Renal pelvis (tissue), 12 donors: Measurements from ENCODE around the gene METTL13. TPM values are rescaled to one million over a fixed set of nuclear protein-coding genes. Genes with fewer than 3 reads are reported as not detected.

ENCODE experiments used
- DNase-seq: peaks from one replicate; pipeline ENCODE4 v3.0.0-alpha.2; 2013
- long read RNA-seq, 16 experiments: transcript quantifications; one replicate each; lab custom pipeline, GENCODE V29; 2026
- polyA plus RNA-seq, 3 donors: library from polyadenylated mRNA; unstranded; fragments of 120-200 nt; gene quantifications; one replicate each; pipeline ENCODE4 v1.2.1, GENCODE V29; 2013; ENCODE audit not compliant: insufficient read length in 3 of 3

METTL13 gene, protein sequence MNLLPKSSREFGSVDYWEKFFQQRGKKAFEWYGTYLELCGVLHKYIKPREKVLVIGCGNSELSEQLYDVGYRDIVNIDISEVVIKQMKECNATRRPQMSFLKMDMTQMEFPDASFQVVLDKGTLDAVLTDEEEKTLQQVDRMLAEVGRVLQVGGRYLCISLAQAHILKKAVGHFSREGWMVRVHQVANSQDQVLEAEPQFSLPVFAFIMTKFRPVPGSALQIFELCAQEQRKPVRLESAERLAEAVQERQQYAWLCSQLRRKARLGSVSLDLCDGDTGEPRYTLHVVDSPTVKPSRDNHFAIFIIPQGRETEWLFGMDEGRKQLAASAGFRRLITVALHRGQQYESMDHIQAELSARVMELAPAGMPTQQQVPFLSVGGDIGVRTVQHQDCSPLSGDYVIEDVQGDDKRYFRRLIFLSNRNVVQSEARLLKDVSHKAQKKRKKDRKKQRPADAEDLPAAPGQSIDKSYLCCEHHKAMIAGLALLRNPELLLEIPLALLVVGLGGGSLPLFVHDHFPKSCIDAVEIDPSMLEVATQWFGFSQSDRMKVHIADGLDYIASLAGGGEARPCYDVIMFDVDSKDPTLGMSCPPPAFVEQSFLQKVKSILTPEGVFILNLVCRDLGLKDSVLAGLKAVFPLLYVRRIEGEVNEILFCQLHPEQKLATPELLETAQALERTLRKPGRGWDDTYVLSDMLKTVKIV
- polyA plus RNA-seq = 10 to 100 TPM; 37.1 to 38.0 (median 37.8) TPM
- long read RNA-seq, donor 1, transcript METTL13-201 (8 exons, 3,327 nt) = major isoform, 5 of 5 reads
- long read RNA-seq, donor 1, partial matches to known transcripts = 0 of 5 reads
- long read RNA-seq, donor 1, other reads (novel, unspliced or antisense) = 0 of 5 reads
- long read RNA-seq, donor 2, transcript METTL13-201 (8 exons, 3,327 nt) = major isoform, 8 of 9 reads
- long read RNA-seq, donor 2, partial matches to known transcripts = 0 of 9 reads
- long read RNA-seq, donor 2, other reads (novel, unspliced or antisense) = 0 of 9 reads
- long read RNA-seq, donor 3, transcript METTL13-201 (8 exons, 3,327 nt) = major isoform, 5 of 5 reads
- long read RNA-seq, donor 3, partial matches to known transcripts = 0 of 5 reads
- long read RNA-seq, donor 3, other reads (novel, unspliced or antisense) = 0 of 5 reads
- long read RNA-seq, donor 4, partial matches to known transcripts = 0 of 3 reads
- long read RNA-seq, donor 4, other reads (novel, unspliced or antisense) = 0 of 3 reads
- long read RNA-seq, donor 5 = 0 reads
- long read RNA-seq, donor 6, transcript METTL13-201 (8 exons, 3,327 nt) = major isoform, 8 of 12 reads
- long read RNA-seq, donor 6, partial matches to known transcripts = 0 of 12 reads
- long read RNA-seq, donor 6, other reads (novel, unspliced or antisense) = 0 of 12 reads
- long read RNA-seq, donor 7, partial matches to known transcripts = 0 of 4 reads
- long read RNA-seq, donor 7, other reads (novel, unspliced or antisense) = 0 of 4 reads
- long read RNA-seq, donor 8, partial matches to known transcripts = 0 of 2 reads
- long read RNA-seq, donor 8, other reads (novel, unspliced or antisense) = 0 of 2 reads
- long read RNA-seq, donor 9, partial matches to known transcripts = 14 of 16 reads
- long read RNA-seq, donor 9, other reads (novel, unspliced or antisense) = 0 of 16 reads
- long read RNA-seq, donor 10, partial matches to known transcripts = 0 of 4 reads
- long read RNA-seq, donor 10, other reads (novel, unspliced or antisense) = 0 of 4 reads
- long read RNA-seq, donor 11, partial matches to known transcripts = 0 of 2 reads
- long read RNA-seq, donor 11, other reads (novel, unspliced or antisense) = 0 of 2 reads
- long read RNA-seq, donor 12, transcript METTL13-201 (8 exons, 3,327 nt) = major isoform, 8 of 9 reads
- long read RNA-seq, donor 12, partial matches to known transcripts = 0 of 9 reads
- long read RNA-seq, donor 12, other reads (novel, unspliced or antisense) = 0 of 9 reads
- long read RNA-seq, donor 13, partial matches to known transcripts = 0 of 3 reads
- long read RNA-seq, donor 13, other reads (novel, unspliced or antisense) = 0 of 3 reads
- long read RNA-seq, donor 14 = 0 reads
- long read RNA-seq, donor 15, transcript METTL13-201 (8 exons, 3,327 nt) = major isoform, 11 of 11 reads
- long read RNA-seq, donor 15, partial matches to known transcripts = 0 of 11 reads
- long read RNA-seq, donor 15, other reads (novel, unspliced or antisense) = 0 of 11 reads
- long read RNA-seq, donor 16, partial matches to known transcripts = 0 of 2 reads
- long read RNA-seq, donor 16, other reads (novel, unspliced or antisense) = 0 of 2 reads

DNA sequence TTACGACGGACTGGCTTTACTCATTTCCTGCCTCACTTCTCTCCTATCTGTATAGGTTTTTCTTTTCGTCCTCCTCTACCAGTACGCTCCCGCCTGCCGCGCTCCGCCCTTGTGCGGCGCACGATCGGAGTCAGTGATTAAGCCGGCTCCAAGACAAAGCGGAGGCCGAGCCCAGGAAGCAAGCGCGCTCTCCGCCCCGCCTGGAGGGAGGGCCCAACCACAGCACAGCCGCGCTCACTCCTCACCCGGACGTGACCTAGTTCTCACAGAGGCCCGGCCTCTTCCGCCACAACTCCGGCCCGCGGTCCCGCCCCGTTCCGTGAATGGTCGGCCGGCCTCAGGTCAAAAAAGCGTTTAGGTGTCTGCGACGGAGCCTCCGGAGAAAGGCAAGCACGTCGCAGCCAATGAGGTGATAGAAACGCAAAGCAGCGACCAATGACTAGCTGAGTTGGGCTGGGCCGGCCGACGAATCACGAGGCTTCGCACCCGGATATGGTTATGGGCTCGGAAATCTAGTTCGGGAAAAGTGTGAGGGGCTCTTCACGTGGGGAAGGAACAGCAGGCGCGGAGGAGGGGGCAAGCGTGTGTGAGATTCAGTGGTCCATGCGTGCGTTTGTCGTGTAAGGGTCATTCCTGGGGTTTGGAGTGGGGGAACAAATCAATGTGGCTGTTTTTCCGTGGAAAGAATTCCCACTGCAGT is at the start of gene METTL13:
Gene METTL13, plus strand, starts transcription at position 485 of the 700 bp plus-strand sequence. CDS start 308 bp downstream, outside the sequence.
- peak; percentile 99 for DNase-seq

GRCh38 chr1:171736196-171736595 is 45.3 kb upstream of the METTL13 start:
- DNase-seq = no peak

DNA sequence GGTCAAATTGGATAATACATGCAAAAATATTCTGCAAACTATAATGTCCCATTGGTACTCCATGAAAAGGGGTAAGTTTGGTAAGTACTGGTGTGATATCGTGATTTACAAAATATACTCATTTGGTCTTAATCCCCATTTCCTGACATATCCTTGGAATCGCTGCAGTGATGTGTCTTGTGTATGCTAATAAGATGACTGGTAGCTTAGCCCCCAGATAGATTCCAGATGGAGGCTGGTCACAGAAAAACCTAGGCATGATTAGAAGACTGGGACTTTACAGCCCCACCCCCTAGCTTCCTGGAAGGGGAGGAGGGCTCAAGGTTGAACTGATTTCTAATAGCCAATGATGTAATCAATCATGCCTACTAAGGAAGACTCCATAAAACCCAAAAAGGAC is 42.5 kb upstream of the METTL13 start:
- no peak for DNase-seq

DNA sequence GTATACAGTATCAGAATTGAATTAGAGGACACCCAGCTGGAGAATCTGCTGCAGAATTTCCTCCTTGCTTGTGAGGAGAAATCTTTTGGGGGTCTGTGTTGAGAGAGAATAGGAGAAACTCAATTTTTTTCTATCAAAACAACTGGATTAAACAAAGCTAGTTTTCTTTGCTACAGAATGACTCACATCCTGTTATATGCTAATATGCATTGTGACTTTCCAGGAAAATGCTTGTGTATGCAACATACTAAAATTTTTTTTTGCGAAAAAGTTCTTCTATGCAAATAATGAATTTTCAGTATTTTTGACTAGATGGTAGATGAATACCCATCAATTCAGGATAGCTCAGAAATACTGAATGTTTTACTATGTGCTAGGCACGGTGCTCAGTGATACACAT is 41.8 kb upstream of the METTL13 start:
- no peak for DNase-seq

GRCh38 chr1:171740356-171740863 is 41.0 kb upstream of the METTL13 start:
- no peak for DNase-seq

DNA sequence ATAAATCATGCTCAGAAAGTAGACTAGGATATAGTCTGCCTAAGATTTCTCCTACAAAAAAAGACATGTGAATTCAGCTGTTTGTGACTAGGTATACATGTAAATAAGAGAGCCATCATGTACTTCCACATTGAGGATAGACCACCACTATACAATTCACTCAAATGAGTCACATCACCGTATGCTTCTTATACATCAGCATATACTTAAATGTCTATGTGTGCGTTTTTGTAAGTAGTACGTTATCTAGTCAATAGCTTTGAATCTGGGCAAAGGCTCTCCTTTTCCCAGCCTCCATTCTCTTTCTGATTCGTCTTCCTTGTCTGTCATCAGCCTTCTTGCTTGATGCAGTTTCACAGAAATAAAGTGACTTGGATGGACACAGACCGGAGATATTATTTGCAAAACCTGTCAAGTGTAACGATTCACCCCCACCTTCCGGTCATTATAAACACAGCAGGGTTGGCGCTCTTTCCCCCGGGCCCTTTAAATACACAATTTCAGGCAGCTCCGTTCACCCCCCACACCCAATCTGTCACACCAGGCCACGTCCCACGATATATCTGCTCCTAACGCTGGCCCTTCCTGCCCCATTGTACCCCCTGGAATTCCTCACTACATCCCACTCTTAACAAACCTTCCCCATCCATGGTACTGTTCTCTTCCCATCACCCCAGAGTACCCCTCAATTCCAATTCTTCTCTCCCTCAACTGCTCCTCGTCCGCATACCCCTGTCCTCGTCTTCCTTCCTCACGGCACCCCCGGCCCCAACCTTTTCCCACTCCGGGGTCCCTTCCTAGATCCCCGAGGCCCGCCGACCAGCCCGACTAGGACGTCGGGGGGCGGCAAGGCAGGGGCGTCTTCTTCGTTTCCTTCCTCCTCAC is 40.2 kb upstream of the METTL13 start:
- DNase-seq = peak; percentile 36

GRCh38 chr1:171741872-171742576 is 39.4 kb upstream of the METTL13 start, which contains the start of gene VAMP4:
TSS of gene VAMP4 (minus strand) at chr1:171742065. CDS start at chr1:171738414, 3,651 bp downstream.
- DNase-seq = peak; percentile 91

DNA sequence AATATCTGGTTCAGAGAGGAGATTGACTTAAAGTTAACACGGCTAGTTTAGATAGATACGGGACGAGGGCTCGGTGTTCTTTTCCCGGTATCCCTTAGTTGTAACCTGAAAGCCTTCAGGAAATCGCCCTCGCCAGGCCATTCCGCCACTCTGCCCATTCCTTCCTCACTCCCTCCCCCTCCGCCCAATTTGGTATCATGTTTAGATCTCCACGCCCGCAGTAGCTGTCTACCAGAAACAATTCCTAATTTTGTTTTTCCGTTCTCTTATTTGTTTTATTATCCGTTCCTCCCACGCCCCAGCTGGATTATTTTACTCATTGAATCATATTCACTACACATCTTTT is 38.9 kb upstream of the METTL13 start:
- peak; percentile 56 for DNase-seq

DNA sequence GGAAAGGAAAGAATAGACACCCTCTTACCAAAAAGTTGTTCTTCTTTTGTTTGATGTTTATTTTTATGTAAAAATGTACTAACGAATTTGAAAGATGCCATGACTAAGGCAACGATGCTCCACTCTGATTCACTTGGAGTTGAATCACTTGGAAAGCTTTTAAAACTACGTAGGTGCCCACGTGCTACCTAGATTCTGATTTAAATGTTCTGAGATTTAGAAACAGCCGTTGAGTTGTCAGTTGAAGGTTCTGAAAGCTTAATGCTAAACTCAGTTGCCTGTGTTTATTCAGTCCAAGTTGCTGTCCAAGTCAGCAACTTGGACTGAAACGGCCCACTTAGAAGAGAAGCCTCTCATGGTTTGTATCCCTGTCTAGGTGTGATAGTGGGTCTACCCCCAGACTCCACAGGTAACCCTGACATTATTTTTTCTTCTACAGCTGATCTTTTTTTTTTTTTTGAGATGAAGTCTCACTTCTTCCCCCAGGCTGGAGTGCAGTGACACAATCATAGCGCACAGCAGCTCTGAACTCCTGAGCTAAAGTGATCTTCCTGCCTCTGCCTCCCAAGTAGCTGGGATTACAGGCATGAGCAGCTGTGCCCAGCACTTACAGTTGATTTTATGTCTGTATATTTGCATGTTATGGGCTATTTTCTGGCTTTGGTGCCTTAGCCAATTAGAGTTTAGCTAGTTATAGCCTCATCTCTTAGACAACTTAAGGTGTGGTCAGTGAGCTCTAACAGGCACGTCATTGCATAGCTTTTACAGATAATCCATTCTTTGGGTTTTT is 38.2 kb upstream of the METTL13 start:
- peak; percentile 20 for DNase-seq

GRCh38 chr1:171744986-171745385 is 36.5 kb upstream of the METTL13 start:
- DNase-seq = no peak

GRCh38 chr1:171748651-171749050 is 32.8 kb upstream of the METTL13 start:
- DNase-seq = no peak

DNA sequence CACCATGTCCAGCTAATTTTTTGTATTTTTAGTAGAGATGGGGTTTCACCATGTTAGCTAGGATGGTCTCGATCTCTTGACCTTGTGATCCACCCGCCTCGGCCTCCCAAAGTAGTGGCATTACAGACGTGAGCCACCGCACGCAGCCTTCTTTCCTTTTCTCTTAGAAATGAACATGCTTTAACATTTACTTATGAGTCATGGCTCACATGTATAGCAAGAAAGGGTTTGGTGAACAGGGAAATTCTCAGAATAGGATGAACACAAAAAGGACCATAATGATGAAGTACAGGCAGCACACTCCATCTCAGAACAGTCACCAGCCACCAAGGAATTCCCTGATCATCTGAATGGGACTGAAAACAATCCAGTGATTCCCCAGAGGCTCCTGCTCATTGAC is 30.2 kb upstream of the METTL13 start:
- no peak for DNase-seq

GRCh38 chr1:171753182-171753581 is 28.3 kb upstream of the METTL13 start:
- DNase-seq = no peak

DNA sequence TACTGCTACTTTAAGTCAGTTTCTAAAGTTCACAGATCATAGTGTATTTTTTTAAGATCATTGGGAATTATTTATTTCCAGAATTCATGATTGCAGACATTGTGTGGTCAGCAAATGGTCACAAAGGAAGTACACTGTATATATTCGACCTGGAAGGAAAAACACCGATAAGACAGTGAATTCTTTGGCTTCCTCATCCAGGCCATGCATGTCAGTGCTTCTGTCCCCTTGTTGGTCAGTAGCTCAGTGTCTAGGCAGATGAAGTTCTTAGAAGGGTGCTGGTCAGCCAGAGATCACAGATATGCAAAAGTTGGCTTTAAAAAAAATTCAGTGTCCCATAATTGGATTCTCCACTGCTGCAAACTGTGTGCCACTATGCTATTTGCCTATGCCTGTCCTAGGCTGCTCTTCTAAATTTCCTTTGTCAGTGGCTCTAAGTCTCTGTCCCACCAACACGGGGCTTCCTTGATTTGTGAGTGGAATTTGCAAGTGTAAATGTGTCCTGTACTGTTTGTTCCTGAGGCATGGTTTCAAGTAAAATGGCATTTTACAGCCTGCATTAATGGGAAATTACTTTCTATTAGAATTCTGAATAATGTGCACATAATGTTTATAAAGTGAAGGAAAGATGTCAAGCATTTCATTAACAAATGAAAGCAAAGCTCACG is 27.6 kb upstream of the METTL13 start:
- no peak for DNase-seq

- no peak for DNase-seq
Observed at GRCh38 chr1:171754353-171754705, 27.1 kb upstream of the METTL13 start.

GRCh38 chr1:171754971-171755370 is 26.5 kb upstream of the METTL13 start:
- DNase-seq = no peak
